SK-N-SH treated with all-trans-retinoic acid at 6 μM for 48 hours (cell line): Measurements from ENCODE around the gene DSCAM.

Experiments
- ISL1 ChIP-seq: fragments of 250-450 bp; sonication (Bioruptor Pico); IDR thresholded peaks from 2 replicates; pipeline ENCODE4 v2.1.2; 2022; ENCODE audit warnings: mild to moderate bottlenecking, moderate library complexity
- TOX ChIP-seq: fragments of 250-450 bp; sonication (Bioruptor Pico); IDR thresholded peaks from 2 replicates; pipeline ENCODE4 v1.8.0; 2021; ENCODE audit warnings: mild to moderate bottlenecking, moderate library complexity, borderline replicate concordance

DNA sequence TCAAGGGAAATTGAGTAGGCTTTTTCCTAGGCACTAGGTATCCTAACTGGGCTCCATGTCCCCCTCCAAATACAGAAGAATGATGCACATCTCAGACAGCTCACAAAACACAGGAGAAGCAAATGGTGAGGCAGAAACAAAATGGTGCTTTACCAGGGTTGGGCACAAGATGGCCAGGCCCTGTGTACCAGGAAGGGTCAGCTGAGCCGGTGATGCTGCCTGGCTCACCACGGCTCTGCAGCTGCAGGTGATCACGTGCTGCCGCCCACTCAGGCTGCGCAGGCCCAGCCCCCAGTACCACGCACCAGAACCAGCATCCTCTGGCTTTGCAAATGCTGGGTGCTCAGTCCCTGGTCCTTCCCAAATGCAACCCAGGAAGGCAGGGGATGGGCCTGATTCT lies 993 bp upstream of the DSCAM start:
- no peak for TF ChIP-seq ISL1 (CRISPR knock-in tag)
- TF ChIP-seq TOX = no peak
